ENCODE measurements around the gene NPHP4. TPM values are rescaled to one million over a fixed set of nuclear protein-coding genes. Genes with fewer than 3 reads are reported as not detected.

NPHP4 gene
- total RNA-seq, 4 donors from 2014 or later: 13.7 to 29.3 (median 18.6) TPM

DNA sequence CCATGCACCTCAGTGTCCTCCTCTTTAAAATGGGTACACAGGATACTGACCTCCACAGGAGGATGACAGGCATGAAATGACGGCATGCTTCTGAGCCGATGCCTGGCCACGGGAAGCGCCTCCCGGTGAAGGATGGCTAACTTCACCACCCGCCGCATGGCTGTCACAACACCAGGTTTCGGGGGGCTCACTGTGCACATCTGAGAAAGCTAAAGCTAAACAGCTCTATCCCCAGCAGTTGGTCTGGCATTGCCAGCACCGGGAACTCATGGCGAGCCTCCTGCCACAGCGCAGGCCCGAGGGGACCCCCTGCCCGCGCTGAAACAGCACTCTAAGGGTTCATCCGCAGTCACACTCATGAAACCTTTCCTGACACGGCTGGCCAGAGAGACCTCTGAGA lies 16.0 kb downstream of the NPHP4 start:
- ATAC-seq (ENCODE audit: low FRiP score): no peak
- TF ChIP-seq, protein P1, sequence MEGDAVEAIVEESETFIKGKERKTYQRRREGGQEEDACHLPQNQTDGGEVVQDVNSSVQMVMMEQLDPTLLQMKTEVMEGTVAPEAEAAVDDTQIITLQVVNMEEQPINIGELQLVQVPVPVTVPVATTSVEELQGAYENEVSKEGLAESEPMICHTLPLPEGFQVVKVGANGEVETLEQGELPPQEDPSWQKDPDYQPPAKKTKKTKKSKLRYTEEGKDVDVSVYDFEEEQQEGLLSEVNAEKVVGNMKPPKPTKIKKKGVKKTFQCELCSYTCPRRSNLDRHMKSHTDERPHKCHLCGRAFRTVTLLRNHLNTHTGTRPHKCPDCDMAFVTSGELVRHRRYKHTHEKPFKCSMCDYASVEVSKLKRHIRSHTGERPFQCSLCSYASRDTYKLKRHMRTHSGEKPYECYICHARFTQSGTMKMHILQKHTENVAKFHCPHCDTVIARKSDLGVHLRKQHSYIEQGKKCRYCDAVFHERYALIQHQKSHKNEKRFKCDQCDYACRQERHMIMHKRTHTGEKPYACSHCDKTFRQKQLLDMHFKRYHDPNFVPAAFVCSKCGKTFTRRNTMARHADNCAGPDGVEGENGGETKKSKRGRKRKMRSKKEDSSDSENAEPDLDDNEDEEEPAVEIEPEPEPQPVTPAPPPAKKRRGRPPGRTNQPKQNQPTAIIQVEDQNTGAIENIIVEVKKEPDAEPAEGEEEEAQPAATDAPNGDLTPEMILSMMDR (IDR thresholded peaks at IDR 0.05): no peak
- DNase-seq (ENCODE audit: low spot score): no peak

DNA sequence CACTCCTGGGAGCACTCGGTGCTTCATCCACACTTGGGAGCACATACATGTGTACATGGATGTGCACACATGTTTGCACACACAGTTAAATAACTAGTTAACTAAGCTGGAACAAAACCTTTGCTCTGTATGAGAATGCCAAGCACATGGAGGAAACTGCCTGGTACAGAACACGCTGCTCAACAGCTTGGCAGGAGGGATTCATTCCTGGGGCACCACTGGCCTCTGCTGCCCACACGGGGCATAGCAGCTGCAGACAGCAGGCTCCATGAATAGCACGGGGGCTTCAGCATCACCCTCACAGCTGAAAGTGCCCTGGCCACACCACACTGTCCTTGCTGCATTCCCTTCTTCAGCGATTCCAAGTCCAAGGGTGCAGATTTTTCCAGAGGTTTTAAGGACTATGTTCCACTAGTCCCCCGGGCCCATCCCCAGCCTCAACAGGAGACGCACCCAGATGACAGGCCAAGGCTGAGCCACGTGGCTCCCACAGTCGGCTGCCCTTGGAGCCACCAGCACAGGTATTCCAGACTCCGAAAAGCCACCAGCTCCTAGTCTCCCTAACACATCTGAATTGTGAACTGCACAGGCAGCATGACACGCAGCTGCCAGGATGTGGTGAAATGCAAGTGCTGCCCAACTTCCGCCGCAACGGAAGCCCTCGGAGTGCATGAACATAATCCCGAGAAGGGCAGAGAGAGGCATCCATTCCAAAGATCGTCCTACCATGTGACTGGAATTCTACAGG lies 16.9 kb downstream of the NPHP4 start:
- TF ChIP-seq, protein P1 (IDR thresholded peaks at IDR 0.05): no peak
- DNase-seq (ENCODE audit: low spot score) (no peak), ATAC-seq (ENCODE audit: low FRiP score) (no peak)

GRCh38 chr1:5974631-5975030 lies 17.6 kb downstream of the NPHP4 start:
- TF ChIP-seq, protein P1 (IDR thresholded peaks at IDR 0.05): no peak
- ATAC-seq (ENCODE audit: low FRiP score) (no peak), DNase-seq (ENCODE audit: low spot score) (no peak)

DNA sequence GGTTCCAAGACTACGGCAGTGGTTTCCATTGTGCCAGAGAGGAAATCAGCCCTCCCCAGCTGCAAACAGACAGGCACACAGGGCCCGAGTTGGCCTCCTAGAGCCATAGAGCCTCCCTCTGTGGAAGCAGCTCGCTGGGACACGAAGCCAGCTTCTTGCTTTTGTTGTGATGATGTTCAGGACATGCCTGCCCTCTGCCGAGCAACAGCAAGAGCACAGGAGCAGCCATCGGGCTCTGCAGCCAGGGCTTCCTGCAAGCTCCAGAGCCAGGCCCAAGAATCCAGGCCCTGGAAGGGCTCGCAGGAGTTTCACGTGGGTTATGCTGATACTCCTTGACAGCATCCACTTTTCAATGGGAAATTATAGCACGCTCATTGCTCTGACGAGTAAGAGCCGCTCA lies 18.5 kb downstream of the NPHP4 start:
- ATAC-seq (ENCODE audit: low FRiP score) (no peak), DNase-seq (ENCODE audit: low spot score) (no peak)
- TF ChIP-seq, protein P1 (IDR thresholded peaks at IDR 0.05): no peak

- ATAC-seq (ENCODE audit: low FRiP score) (no peak), DNase-seq (ENCODE audit: low spot score) (no peak)
- TF ChIP-seq, protein P1 (IDR thresholded peaks at IDR 0.05): no peak
Observed at GRCh38 chr1:5972198-5972520, 20.1 kb downstream of the NPHP4 start.

- DNase-seq (ENCODE audit: low spot score) (no peak), ATAC-seq (ENCODE audit: low FRiP score) (no peak)
- TF ChIP-seq, protein P1 (IDR thresholded peaks at IDR 0.05): no peak
Observed at GRCh38 chr1:5971471-5972197, 20.6 kb downstream of the NPHP4 start.

Data from omental fat pad (tissue), 4 donors.